Mesothelial cell of epicardium (in vitro differentiated cells): ENCODE results near the gene MTCH2. TPM values are rescaled to one million over a fixed set of nuclear protein-coding genes. Genes with fewer than 3 reads are reported as not detected.

Experiments
- DNase-seq, 2 experiments: peaks; one replicate each; pipeline ENCODE4 v3.0.0; 2021; ENCODE audit warnings: low spot score in 2 of 2; ENCODE audit not compliant: unreplicated experiment in 2 of 2
- H3K27ac Mint-ChIP-seq: 2 replicates; pipeline ENCODE4 v1.8.0; 2021; ENCODE audit warnings: mixed read lengths
- H3K27me3 Mint-ChIP-seq: 2 replicates; pipeline ENCODE4 v1.8.0; 2021; ENCODE audit warnings: low read depth, mixed read lengths
- H3K36me3 Mint-ChIP-seq: 2 replicates; pipeline ENCODE4 v1.8.0; 2021; ENCODE audit warnings: mixed read lengths
- H3K4me1 Mint-ChIP-seq: 2 replicates; pipeline ENCODE4 v1.8.0; 2021; ENCODE audit warnings: mixed read lengths
- H3K4me3 Mint-ChIP-seq: 2 replicates; pipeline ENCODE4 v1.8.0; 2021; ENCODE audit warnings: mild to moderate bottlenecking, moderate library complexity, mixed read lengths
- H3K9me3 Mint-ChIP-seq: 2 replicates; pipeline ENCODE4 v1.8.0; 2021; ENCODE audit warnings: mixed read lengths
- total RNA-seq: library from RNA; stranded (reverse); gene quantifications from 3 replicates; pipeline ENCODE4 v1.2.1, GENCODE V29; 2021
- TF ChIP-seq, protein P1 (sequence below): fragments of 200-600 bp; sonication (generic); IDR thresholded peaks from one replicate; pipeline ENCODE4 v1.5.0; 2021; ENCODE audit warnings: antibody characterized with exemption; ENCODE audit not compliant: unreplicated experiment

MTCH2 gene
- total RNA-seq, 1 donor from 2014 or later: 53.5 TPM

DNA sequence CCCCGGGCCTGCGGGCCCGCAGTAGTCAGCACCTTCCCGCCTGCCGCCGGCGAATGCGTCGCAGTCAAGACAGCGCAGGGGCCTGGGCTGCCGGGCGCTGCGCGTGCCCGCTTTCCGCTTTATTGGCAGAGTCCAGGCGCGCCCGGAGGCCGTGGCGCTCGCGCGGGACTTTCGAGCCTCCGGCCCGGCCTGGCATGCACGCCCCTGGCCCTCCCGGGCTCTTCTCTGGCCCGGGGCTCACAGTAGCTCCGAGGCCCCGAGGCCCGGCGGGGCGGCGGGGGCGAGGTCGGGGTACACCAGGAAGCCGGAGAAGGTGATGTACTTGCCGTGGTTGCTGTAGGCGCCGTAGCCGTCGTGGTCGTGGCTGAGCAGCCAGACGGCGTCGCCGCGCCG, 52.8 kb downstream of the MTCH2 start:
- Mint-ChIP-seq H3K36me3 (no peaks in the 10 kb centered on the region), H3K4me3 (no peak overlapping the region), H3K27ac (no peak overlapping the region), H3K9me3 (no peaks in the 10 kb centered on the region), H3K4me1 (peaks cover 10% of the 10 kb centered on the region), H3K27me3 (peaks cover 28% of the 10 kb centered on the region)
- TF ChIP-seq, protein P1, sequence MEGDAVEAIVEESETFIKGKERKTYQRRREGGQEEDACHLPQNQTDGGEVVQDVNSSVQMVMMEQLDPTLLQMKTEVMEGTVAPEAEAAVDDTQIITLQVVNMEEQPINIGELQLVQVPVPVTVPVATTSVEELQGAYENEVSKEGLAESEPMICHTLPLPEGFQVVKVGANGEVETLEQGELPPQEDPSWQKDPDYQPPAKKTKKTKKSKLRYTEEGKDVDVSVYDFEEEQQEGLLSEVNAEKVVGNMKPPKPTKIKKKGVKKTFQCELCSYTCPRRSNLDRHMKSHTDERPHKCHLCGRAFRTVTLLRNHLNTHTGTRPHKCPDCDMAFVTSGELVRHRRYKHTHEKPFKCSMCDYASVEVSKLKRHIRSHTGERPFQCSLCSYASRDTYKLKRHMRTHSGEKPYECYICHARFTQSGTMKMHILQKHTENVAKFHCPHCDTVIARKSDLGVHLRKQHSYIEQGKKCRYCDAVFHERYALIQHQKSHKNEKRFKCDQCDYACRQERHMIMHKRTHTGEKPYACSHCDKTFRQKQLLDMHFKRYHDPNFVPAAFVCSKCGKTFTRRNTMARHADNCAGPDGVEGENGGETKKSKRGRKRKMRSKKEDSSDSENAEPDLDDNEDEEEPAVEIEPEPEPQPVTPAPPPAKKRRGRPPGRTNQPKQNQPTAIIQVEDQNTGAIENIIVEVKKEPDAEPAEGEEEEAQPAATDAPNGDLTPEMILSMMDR: no peak
- DNase-seq: no peak

DNA sequence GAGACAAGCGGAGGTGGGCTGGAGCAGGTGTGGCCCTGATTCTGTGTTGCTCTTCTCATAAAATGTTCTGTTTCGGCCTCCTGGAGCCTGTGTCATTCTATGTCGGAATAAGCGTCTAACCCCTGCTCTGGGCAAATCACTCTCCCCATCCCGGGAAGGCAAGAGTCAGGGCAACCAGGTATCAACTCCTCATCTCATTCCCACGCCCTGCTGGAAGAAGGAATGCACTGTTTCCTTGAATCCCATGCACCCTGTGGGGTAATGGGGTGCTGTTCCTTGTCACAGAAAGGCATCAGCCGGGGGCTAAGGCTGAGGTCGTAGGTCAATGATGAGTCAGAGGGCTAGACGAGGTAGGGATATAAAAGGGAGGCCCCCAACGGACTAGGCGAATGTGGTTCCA, 53.2 kb downstream of the MTCH2 start:
- Mint-ChIP-seq H3K4me1 (peaks cover 7% of the 10 kb centered on the region), H3K27ac (no peak overlapping the region)

DNA sequence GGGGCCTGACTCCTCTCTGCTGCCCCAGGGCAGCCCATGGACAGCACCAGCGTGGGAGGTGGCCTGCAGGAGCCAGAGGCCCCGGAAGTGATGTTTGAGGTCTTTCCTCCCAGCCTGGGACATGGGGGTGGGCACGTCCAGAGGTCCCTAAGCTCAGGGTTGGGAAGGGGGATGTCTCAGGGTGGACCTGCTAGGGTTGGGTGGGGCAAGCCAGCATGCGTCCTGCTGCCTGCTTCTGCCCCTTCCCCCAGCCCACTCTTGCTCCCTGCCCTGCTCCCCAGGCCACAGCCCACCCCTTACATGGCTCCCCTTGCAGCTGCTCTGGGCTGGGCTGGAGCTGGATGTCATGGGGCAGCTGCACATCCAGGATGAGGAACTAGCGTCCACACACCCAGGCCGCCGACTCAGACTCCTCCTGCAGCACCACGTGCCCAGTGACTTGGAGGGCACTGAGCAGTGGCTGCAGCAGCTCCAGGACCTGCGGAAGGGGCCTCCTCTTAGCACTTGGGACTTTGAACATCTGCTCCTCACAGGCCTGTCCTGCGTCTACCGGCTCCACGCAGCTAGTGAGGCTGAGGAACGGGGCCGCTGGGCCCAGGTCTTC, 54.5 kb downstream of the MTCH2 start:
- Mint-ChIP-seq H3K9me3 (no peaks in the 10 kb centered on the region), H3K27me3 (peaks cover 12% of the 10 kb centered on the region), H3K36me3 (peaks cover 10% of the 10 kb centered on the region), H3K27ac (no peak overlapping the region), H3K4me1 (no peaks in the 10 kb centered on the region), H3K4me3 (no peak overlapping the region)
- DNase-seq: no peak
- TF ChIP-seq, protein P1: no peak

More for the DNA sequence above, 53.2 kb downstream of the MTCH2 start:
- no peak for DNase-seq
- H3K27me3 Mint-ChIP-seq: peaks cover 24% of the 10 kb centered on the region
- TF ChIP-seq, protein P1: no peak
- H3K4me3 Mint-ChIP-seq: no peak overlapping the region
- peaks cover 4% of the 10 kb centered on the region for H3K36me3 Mint-ChIP-seq
- no peaks in the 10 kb centered on the region for H3K9me3 Mint-ChIP-seq

DNA sequence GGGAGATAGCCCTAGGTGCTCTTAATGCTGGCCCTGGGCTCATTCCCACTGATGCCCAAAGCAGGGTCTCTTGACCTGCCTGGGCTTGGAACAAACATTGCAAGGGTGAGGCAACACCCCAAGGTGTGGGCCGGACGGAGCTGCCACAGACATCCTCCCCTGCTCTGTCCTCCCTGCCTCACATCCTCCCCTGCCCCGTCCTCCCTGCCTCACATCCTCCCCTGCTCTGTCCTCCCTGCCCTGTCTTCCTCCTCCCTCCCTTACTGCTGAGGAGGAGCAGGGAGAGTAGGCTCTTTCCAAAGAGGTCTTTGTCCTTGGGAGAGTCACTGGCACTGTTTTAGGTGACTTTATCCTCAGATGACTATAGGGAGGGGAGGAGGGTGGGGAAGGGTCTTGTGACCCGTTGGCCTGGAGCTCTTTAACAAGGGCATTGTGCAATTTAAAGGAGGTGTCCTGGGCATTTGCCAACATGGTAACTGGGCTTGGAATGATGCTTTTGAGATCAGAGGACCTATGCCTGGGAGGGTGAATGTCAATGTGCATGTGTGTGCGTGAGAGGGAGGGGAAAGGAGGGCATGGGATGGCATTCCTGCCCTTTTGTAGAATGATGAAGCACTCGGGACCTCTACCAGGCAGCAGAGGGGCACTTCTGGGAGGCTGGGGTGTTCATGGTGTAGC, 55.2 kb downstream of the MTCH2 start:
- DNase-seq: no peak
- H3K27me3 Mint-ChIP-seq: peaks cover 6% of the 10 kb centered on the region
- H3K27ac Mint-ChIP-seq: no peak overlapping the region
- no peaks in the 10 kb centered on the region for H3K4me1 Mint-ChIP-seq
- H3K4me3 Mint-ChIP-seq: no peak overlapping the region
- H3K9me3 Mint-ChIP-seq: no peaks in the 10 kb centered on the region
- H3K36me3 Mint-ChIP-seq: peaks cover 13% of the 10 kb centered on the region
- TF ChIP-seq, protein P1: no peak

DNA sequence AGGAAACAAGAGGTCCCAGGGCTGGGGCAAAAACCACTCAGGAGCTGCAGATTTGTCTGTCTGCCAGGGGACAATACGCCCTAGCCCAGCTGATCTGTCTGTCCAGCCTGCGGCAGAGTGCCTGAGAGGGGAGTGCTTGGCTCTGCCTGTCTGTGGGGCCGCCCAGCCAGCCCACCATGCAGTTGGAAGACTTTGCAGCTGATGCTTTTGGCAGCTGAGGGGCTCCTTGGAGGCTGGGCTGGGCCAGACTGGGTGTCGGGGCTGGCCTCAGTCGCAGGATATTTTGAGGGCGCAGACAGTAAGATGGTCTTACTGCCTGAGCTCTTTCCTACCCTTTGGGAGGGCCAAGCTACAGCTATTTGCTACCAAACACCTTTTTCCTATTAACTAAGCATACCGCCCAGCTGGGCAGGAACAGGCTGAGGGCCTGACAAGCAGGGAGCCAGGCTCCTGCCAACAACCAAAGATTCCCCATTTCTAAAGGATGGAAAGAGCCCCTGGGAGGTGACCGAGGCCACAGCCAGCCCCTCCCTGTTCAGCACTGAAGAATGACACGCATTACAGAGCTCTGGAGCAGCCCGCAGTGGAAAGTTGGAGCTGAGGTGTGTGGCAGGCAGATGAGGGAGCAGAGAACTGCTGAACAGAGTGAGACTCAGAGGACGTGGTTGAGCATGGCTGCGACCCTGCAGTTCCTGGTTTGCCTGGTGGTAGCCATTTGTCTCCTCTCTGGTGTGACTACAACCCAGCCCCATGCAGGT, 56.1 kb downstream of the MTCH2 start, which contains the start of gene FAM180B:
FAM180B (plus strand) TSS at position 581 of the 758 bp plus-strand sequence; CDS start at position 672, 91 bp downstream.
- Mint-ChIP-seq H3K4me3 (no peak within 1 kb of the TSS), H3K4me1 (no peaks in the 10 kb centered on the region), H3K36me3 (peaks cover 14% of the 10 kb centered on the region), H3K27me3 (no peaks in the 10 kb centered on the region), H3K9me3 (no peaks in the 10 kb centered on the region), H3K27ac (no peak within 1 kb of the TSS)
- no peak for DNase-seq
- TF ChIP-seq, protein P1: no peak
